Measurements from ENCODE around the gene AXL. TPM values are rescaled to one million over a fixed set of nuclear protein-coding genes. Genes with fewer than 3 reads are reported as not detected.
A peak's percentile ranks its signal among the peaks of the same experiment; 100 is the strongest.

Gene AXL
- total and polyA plus RNA-seq, 11 donors = 5.0 to 62.5 (median 13.2) TPM

DNA sequence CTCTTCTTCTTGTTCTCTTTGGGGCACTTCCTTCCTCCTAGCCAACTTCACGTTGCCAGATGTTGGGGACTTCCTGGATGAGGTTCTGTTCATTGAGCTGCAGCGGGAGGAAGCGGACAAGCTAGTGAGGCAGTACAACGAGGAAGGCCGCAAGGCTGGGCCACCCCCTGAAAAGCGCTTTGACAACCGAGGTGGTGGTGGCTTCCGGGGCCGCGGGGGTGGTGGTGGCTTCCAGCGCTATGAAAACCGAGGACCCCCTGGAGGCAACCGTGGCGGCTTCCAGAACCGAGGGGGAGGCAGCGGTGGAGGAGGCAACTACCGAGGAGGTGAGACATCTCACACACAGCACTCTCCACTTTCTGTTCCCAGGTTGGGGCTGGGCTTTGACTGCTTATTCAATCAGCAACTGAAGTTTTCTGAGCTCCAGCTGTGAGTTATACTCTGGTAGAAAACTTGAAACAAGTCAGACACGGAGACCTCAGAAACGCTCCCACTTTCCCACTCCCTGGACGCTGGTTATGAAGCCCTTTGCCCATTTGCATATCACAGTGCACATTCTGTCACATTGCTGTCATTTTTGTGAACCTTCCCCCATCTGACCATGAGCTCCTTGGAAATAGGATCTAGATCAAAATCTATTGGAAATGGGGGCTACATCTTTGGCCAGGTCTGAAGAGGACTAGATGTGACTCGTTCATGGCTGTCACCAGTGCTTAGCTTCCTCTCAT is 83.8 kb downstream of the AXL start:
- no peak for ATAC-seq
- peaks cover 6 to 89% (median 41%) of the 10 kb centered on the region in 12 donors for H3K4me1 ChIP-seq
- peaks cover 2 to 92% (median 80%) of the 10 kb centered on the region in 9 donors for H3K36me3 ChIP-seq
- no peaks in the 10 kb centered on the region for H3K9me3 ChIP-seq
- intact Hi-C loops (cut with DNase I) = loop anchor here in 3 of 10 donors (10.0 kb wide), 3 partner anchors 132 to 262 kb away; partner anchors contain the start of gene DMAC2 (in 1 of the 3)
- TF ChIP-seq, protein P1, sequence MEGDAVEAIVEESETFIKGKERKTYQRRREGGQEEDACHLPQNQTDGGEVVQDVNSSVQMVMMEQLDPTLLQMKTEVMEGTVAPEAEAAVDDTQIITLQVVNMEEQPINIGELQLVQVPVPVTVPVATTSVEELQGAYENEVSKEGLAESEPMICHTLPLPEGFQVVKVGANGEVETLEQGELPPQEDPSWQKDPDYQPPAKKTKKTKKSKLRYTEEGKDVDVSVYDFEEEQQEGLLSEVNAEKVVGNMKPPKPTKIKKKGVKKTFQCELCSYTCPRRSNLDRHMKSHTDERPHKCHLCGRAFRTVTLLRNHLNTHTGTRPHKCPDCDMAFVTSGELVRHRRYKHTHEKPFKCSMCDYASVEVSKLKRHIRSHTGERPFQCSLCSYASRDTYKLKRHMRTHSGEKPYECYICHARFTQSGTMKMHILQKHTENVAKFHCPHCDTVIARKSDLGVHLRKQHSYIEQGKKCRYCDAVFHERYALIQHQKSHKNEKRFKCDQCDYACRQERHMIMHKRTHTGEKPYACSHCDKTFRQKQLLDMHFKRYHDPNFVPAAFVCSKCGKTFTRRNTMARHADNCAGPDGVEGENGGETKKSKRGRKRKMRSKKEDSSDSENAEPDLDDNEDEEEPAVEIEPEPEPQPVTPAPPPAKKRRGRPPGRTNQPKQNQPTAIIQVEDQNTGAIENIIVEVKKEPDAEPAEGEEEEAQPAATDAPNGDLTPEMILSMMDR (IDR thresholded peaks at IDR 0.05) = no peak
- TF ChIP-seq POLR2A (IDR thresholded peaks at IDR 0.05) = no peak
- peak overlapping the region in 6 of 12 donors; percentile 7 to 89 (median 35) for H3K27ac ChIP-seq
- H3K27me3 ChIP-seq = no peaks in the 10 kb centered on the region
- WGBS, 4 donors = 63 to 76% (median 72%) methylated on average over 21 of the region's 21 CpGs
- DNase-seq = no peak
- H3K4me3 ChIP-seq = peak overlapping the region in 1 of 12 donors; percentile 25

DNA sequence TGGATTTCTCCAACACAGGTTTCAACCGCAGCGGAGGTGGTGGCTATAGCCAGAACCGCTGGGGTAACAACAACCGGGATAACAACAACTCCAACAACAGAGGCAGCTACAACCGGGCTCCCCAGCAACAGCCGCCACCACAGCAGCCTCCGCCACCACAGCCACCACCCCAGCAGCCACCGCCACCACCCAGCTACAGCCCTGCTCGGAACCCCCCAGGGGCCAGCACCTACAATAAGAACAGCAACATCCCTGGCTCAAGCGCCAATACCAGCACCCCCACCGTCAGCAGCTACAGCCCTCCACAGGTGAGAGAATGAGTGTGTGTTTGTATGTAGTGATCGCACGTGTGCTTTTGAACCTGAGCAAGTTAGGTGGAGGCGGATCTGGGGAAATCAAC is 84.9 kb downstream of the AXL start:
- H3K27me3 ChIP-seq = no peaks in the 10 kb centered on the region
- TF ChIP-seq POLR2A (IDR thresholded peaks at IDR 0.05) = no peak
- TF ChIP-seq, protein P1 (IDR thresholded peaks at IDR 0.05) = no peak
- ATAC-seq (no peak), DNase-seq (no peak)
- H3K27ac ChIP-seq = peak overlapping the region in 5 of 12 donors; percentile 23 to 98 (median 27)
- intact Hi-C loops (cut with DNase I) = loop anchor here in 3 of 10 donors (10.0 kb wide), 3 partner anchors 131 to 261 kb away; partner anchors contain the start of gene DMAC2 (in 1 of the 3)
- no peaks in the 10 kb centered on the region for H3K9me3 ChIP-seq
- peaks cover 8 to 89% (median 40%) of the 10 kb centered on the region in 12 donors for H3K4me1 ChIP-seq
- WGBS, 4 donors = 91 to 96% (median 93%) methylated on average over 11 to 14 of the region's 14 CpGs
- peak overlapping the region in 1 of 12 donors; percentile 23 for H3K4me3 ChIP-seq
- peaks cover 2 to 90% (median 77%) of the 10 kb centered on the region in 9 donors for H3K36me3 ChIP-seq

DNA sequence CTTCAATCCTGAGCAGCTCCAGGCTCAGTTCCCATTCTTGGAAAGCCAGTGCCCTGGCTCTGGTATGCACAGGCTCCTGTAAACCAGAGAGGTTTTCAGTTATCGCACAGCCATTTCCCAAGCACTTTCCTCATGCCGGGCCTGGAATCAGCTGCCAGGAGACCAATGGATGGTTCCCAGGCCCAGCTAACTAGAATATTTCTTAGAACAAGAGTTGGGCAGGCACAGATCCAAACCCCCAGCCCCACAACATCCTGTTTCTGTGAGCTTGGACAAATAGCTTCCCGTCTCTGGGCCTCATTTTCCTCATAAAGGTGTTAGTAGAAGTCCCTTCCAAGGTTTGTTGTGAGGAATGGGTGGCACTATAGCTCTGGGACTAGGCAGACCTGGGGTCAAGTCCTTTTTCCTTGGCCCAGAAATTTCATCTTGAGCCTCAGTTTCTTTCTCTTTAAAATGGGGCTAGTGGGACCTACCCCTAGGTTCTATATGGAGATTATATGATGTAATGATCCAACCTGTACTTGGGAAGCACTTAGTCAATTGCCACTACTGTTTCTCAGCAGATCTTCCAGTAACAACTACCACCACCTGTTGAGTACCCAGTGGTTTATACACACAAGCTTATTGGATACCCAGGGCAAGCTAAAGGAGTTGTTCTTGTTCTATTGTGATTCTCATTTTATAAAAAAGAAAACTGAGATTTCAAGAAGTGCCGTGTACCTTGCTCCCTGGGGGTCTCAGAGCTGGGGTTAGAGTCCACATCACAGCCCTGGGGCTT is 85.9 kb downstream of the AXL start:
- Histone ChIP-seq H3K27ac (peak overlapping the region in 8 of 12 donors; percentile 8 to 98 (median 26)), H3K27me3 (no peaks in the 10 kb centered on the region), H3K36me3 (peaks cover 2 to 82% (median 75%) of the 10 kb centered on the region in 9 donors), H3K9me3 (no peaks in the 10 kb centered on the region), H3K4me1 (peaks cover 3 to 87% (median 36%) of the 10 kb centered on the region in 12 donors), H3K4me3 (no peak overlapping the region)
- intact Hi-C loops (cut with DNase I) = loop anchor here in 7 of 10 donors (5.0 to 10.0 kb wide), 9 partner anchors 38 to 328 kb away; partner anchors contain the start of genes DMAC2 (in 2 of the 7) and TGFB1 (in 1 of the 7)
- DNase-seq (no peak), ATAC-seq (no peak)
- WGBS, 4 donors = 64 to 71% (median 67%) methylated on average over 4 of the region's 4 CpGs
- TF ChIP-seq, protein P1 (IDR thresholded peaks at IDR 0.05) = no peak
- TF ChIP-seq POLR2A (IDR thresholded peaks at IDR 0.05) = no peak
